ENCODE measurements around the gene UBR2. TPM values are rescaled to one million over a fixed set of nuclear protein-coding genes. Genes with fewer than 3 reads are reported as not detected.
A peak's percentile ranks its signal among the peaks of the same experiment; 100 is the strongest.
"Not testable (repeated sequence)": the region's sequence is repeated elsewhere in the genome, so short reads cannot be mapped to it uniquely, and the experiment has no call there.

UBR2 gene
- total RNA-seq, 4 donors from 2014 or later, result 15.9 to 52.7 (median 49.4) TPM

- peak overlapping the region in 3 of 4 donors; percentile 22 to 37 (median 30) for H3K27ac ChIP-seq
- in situ Hi-C loops (cut with MboI; ENCODE audit: low pct_ligation_motif_present in 1 of 4, low pct_unique_long_range_greater_than_20kb in 1 of 4, low sequenced_read_pairs in 3 of 4) (no loop called here), intact Hi-C loops (cut with DNase I; ENCODE audit: low total_unique reads) (no loop called here)
- peaks cover 0 to 18% (median 5%) of the 10 kb centered on the region in 4 donors for H3K36me3 ChIP-seq
- no peaks in the 10 kb centered on the region for H3K27me3 ChIP-seq
- H3K4me1 ChIP-seq, result peaks cover 0 to 5% (median 0%) of the 10 kb centered on the region in 4 donors
- no peak overlapping the region for H3K4me3 ChIP-seq
- DNase-seq, result no peak
- TF ChIP-seq CTCF (IDR thresholded peaks at IDR 0.05), result no peak
- TF ChIP-seq POLR2A (IDR thresholded peaks at IDR 0.05), result no peak
- TF ChIP-seq EP300 (IDR thresholded peaks at IDR 0.05; ENCODE audit: low read depth), result no peak
- TF ChIP-seq POLR2AphosphoS5 (IDR thresholded peaks at IDR 0.05), result no peak
- 69 to 88% methylated on average over 2 to 5 of the region's 5 CpGs for WGBS, 2 donors (ENCODE audit: low coverage in 1 of 2)
- H3K9me3 ChIP-seq, result no peaks in the 10 kb centered on the region
These were observed 133.4 kb downstream of the UBR2 start for GRCh38 chr6:42697268-42697655.

GRCh38 chr6:42698217-42698616 is 134.4 kb downstream of the UBR2 start:
- DNase-seq, result no peak
- in situ Hi-C loops (cut with MboI; ENCODE audit: low pct_ligation_motif_present in 1 of 4, low pct_unique_long_range_greater_than_20kb in 1 of 4, low sequenced_read_pairs in 3 of 4) (no loop called here), intact Hi-C loops (cut with DNase I; ENCODE audit: low total_unique reads) (no loop called here)
- Histone ChIP-seq H3K9me3 (no peaks in the 10 kb centered on the region), H3K27ac (no peak overlapping the region), H3K36me3 (peaks cover 0 to 8% (median under 1%) of the 10 kb centered on the region in 4 donors), H3K27me3 (no peaks in the 10 kb centered on the region), H3K4me1 (peaks cover 0 to 5% (median 0%) of the 10 kb centered on the region in 4 donors), H3K4me3 (no peak overlapping the region)
- whole genome bisulfite sequencing, 2 donors (ENCODE audit: low coverage in 1 of 2), result 87% methylated on average over 13 of the region's 13 CpGs; no CpG with 5 or more reads in 1 of the 2 donors
- TF ChIP-seq EP300 (IDR thresholded peaks at IDR 0.05; ENCODE audit: low read depth) (no peak), CTCF (IDR thresholded peaks at IDR 0.05) (no peak), POLR2AphosphoS5 (IDR thresholded peaks at IDR 0.05) (no peak), POLR2A (IDR thresholded peaks at IDR 0.05) (no peak)

GRCh38 chr6:42702200-42702599 is 138.4 kb downstream of the UBR2 start:
- Histone ChIP-seq H3K36me3 (no peaks in the 10 kb centered on the region), H3K9me3 (no peaks in the 10 kb centered on the region), H3K4me3 (no peak overlapping the region), H3K27me3 (no peaks in the 10 kb centered on the region), H3K27ac (no peak overlapping the region), H3K4me1 (no peaks in the 10 kb centered on the region)
- intact Hi-C loops (cut with DNase I; ENCODE audit: low total_unique reads) (no loop called here), in situ Hi-C loops (cut with MboI; ENCODE audit: low pct_ligation_motif_present in 1 of 4, low pct_unique_long_range_greater_than_20kb in 1 of 4, low sequenced_read_pairs in 3 of 4) (no loop called here)
- TF ChIP-seq CTCF (IDR thresholded peaks at IDR 0.05), result no peak
- TF ChIP-seq POLR2AphosphoS5 (IDR thresholded peaks at IDR 0.05), result no peak
- no peak for TF ChIP-seq EP300 (IDR thresholded peaks at IDR 0.05; ENCODE audit: low read depth)
- no peak for TF ChIP-seq POLR2A (IDR thresholded peaks at IDR 0.05)
- 47 to 60% methylated on average over 1 to 2 of the region's 2 CpGs for WGBS, 2 donors (ENCODE audit: low coverage in 1 of 2)
- DNase-seq, result no peak

- not testable (repeated sequence) for DNase-seq
- 94 to 100% methylated on average over 1 to 3 of the region's 3 CpGs for WGBS, 2 donors (ENCODE audit: low coverage in 1 of 2)
These were observed 139.0 kb downstream of the UBR2 start for GRCh38 chr6:42702786-42703185.

More at GRCh38 chr6:42702786-42703185, 139.0 kb downstream of the UBR2 start:
- H3K4me3 ChIP-seq; H3K9me3 ChIP-seq; in situ Hi-C loops (cut with MboI; ENCODE audit: low pct_ligation_motif_present in 1 of 4, low pct_unique_long_range_greater_than_20kb in 1 of 4, low sequenced_read_pairs in 3 of 4); intact Hi-C loops (cut with DNase I; ENCODE audit: low total_unique reads); H3K27ac ChIP-seq; H3K36me3 ChIP-seq; H3K27me3 ChIP-seq; H3K4me1 ChIP-seq: not testable (repeated sequence)
